SW480 (cell line): ENCODE results near the gene TRPM8.
A peak's percentile ranks its signal among the peaks of the same experiment; 100 is the strongest.

ENCODE experiments used
- DNase-seq: peaks from one replicate; pipeline ENCODE4 v3.0.0-alpha.2; 2016; ENCODE audit warnings: low spot score

TRPM8 gene

GRCh38 chr2:233976087-233976486 is 58.9 kb downstream of the TRPM8 start:
- DNase-seq, result no peak

- DNase-seq, result peak; percentile 69
Measured at GRCh38 chr2:233976690-233977294, 59.6 kb downstream of the TRPM8 start.

DNA sequence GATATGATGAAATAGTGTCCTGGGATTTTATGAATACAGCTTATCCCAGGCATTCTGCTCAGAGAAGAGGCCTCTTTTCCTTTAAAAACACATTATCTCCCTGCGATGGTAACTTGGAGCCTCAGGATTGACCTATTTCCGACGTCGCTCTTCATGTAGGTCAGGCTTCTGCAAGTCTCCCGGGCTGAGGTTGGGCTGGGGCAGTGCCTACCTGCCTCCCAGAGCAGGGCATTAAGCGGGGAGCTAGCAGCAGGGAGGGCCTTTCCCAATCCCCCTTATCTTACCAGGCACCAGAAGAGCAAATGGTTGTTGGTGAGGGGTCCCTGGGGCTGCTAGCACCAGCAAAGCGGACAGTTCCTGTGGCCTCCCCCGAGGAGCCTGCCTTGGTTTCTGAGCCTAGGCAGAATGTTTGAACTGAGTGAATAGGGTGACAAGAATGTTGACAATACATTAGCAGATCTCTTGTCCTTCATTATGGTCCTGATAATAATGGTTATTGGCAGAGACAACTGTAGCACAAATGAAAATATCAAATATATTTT is 60.2 kb downstream of the TRPM8 start:
- DNase-seq, result no peak

DNA sequence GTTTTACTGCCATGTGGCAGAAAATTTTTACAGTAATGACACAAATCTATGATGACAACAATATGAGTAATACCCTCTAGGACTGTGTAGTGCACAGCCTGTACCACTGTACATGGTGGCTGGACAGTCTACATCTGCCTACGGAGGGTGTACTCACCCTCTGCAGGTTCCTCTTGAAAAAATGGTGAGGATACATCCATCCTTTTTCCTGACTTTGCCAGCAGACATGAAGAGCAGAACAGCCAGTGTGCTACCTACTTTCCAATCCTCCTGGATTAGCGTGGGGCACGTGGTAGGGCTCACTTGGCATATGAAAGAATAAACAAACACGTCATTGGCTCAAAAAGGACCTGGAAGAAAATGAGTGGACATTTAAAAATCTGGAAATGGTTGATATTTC is 62.6 kb downstream of the TRPM8 start:
- no peak for DNase-seq

- DNase-seq, result no peak
Measured at GRCh38 chr2:233980955-233981561, 63.9 kb downstream of the TRPM8 start.

DNA sequence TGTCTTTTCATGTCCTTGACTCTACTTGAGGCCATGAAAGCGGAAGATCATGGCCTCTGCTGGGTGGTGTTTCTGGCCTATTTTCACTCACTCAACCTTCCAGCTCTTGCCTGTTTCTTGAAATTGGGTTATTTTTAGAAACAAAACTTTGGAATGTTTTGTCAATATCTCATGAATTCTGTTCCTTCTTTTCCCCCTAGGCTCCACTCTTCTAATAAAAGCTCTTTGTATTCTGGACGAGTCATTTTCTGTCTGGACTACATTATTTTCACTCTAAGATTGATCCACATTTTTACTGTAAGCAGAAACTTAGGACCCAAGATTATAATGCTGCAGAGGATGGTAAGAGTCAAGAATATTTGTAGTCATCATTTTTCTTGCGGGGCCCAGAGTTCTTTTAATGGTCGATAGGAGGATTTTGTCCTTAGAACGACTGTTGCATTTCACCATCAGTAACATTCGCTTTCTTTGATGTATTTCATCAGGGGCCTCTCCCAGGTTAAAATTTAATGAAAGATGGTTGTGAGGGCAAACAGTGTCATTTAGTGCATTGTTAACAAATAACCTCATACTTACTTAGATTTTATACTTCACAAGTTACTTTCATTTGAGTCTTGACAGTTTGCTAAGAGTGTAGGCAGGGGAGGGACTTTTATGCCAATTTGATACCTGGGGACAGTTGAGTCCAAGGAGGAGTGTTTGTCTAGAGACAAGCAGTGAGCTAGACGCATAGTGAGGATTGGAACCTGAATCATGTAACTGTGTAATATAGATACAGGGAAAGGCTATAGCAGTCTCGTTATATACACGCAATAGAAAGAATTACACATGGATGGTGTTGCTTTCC is 64.6 kb downstream of the TRPM8 start:
- peak; percentile 70 for DNase-seq

DNA sequence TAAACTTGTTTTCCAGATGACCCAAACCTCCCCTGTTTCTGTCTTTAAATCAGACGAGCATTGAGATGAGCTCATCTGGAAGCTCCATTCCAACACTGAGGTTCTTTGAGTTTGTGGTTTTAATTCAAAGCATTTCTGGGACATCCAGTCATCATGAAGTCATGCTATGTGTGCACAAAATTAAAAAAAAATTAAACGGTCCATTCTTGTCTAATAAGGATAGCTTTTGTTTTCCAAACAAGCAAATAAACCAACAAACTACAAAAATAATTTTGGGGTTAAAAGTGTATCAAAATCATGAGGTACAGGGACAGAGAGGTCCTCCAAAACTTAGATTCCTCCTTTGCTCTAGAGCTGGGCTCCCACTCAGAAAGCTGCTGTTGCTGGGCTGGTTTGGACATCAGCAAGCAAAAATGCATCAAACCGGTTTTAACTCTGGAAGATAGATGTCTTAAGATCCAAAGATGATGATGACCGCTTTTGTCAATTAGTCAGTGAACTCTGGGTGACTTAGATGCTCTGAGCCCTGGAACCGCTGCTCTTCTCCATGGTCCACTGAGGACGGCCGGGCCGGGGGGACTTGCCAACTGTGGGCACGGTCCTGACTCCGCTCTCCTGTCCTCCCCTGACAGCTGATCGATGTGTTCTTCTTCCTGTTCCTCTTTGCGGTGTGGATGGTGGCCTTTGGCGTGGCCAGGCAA is 65.4 kb downstream of the TRPM8 start:
- peak; percentile 82 for DNase-seq

- no peak for DNase-seq
Measured at GRCh38 chr2:233983445-233983844, 66.3 kb downstream of the TRPM8 start.

- DNase-seq, result no peak
Measured at GRCh38 chr2:233988581-233988980, 71.4 kb downstream of the TRPM8 start.

DNA sequence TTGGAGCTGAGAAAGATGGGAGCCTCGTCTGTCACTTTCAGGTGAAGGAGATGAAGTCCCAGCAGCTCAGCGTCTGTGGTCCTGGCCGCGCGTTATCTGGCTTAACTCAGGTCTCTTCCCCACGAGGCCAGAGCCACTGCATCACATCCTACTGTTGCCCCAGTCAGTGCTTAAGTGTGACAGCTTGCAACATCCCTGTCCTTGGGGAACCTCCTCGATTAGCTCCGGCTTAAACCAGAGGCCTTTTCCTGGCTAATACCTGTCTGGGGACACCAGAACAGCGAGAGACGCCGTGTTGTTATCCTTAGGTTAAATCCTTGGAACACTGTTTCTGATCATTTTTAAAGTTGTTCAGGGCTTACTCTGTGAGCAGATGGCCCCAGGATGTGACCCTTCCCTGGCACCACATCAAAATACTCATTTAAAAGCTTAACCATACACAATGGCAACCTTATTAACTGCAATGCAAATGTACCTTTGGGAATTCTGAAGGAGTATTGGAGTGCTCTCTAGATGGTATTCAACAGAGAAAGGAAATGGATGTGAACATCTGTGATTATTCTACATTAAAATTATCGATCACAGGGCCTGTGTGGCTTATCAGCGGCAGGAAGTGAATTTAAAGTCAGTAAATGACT is 72.2 kb downstream of the TRPM8 start:
- no peak for DNase-seq

DNA sequence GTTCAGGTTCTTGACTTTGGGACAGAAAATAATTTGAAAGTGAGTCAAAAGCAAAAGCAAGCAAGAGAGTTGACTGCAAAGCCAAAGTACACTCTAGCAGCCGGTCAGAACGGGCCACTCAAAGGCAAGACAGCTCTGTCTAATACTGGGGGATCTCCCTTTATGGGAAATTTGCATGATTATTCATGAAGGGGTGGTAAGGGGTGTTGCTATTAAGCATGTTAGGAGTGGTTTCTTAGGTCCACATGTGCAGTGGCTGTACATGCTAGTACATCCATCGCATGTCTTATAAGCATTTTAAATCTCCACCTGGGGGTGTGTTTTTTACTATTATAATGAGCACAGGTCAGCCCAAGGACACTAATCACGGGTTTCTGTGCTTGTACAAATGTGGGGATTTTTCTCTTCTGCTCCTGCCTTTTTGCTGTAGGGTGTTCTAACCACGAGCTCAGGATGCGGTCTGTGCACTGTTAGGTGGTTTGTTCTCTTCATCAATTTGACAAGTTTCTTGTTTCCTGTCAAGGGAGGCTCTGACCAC is 73.2 kb downstream of the TRPM8 start:
- DNase-seq, result no peak

DNA sequence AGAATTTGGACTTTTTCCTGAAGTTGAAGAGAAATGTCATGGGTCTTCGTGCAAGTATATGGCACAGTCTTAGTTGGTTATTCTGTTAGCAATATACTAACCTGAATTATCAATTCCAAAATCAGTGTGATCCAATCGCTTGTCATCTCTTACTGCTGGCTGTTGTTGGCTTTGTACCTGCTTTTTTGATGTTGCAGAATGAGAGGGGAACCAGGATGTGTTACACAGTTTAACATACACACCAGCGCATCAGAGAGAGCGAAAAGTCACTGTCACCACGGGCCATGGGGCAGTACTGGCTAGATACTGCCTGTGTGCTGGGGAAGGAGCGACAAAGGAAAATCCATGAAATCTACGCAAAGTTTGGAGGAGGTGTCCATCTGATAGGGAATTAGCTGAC is 74.0 kb downstream of the TRPM8 start:
- DNase-seq, result no peak

- DNase-seq, result no peak
Measured at GRCh38 chr2:233992513-233993217, 75.5 kb downstream of the TRPM8 start.

GRCh38 chr2:233993461-233993860 is 76.3 kb downstream of the TRPM8 start:
- no peak for DNase-seq

GRCh38 chr2:233994151-233994550 is 77.0 kb downstream of the TRPM8 start:
- no peak for DNase-seq

DNA sequence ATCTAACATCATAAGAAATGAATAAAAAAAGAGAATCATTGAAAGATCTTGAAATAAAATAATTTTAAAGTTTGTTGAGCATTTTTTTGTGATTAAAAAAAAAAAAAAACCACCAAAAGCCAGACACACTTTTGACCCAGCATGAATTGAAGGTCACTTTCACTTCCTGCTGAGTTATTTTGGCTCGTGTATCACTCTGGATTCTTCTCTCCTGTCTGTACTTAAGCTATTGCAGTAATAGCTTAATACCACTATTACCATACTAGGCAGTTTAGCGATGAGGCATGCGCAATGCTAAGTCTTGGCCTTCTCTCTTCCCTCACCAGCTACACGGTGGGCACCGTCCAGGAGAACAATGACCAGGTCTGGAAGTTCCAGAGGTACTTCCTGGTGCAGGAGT is 78.8 kb downstream of the TRPM8 start:
- DNase-seq, result no peak

DNA sequence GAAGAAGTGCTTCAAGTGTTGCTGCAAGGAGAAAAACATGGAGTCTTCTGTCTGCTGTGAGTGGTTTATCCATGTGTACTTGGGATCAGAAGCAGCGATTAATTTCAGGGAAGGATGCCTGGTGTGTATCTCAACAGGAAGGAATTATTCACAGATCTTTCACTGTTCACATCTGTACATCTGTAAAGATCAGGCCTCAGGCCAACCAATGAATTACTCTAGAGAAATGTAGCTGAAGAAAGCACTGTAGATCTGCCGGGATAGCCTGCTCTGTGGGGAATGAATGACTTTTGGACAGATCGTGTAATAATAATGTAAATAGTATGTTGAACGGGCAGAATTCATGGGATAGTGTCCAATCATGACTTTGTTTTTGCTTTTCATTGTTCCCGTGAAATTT is 79.3 kb downstream of the TRPM8 start:
- DNase-seq, result no peak

GRCh38 chr2:233997707-233998106 is 80.5 kb downstream of the TRPM8 start:
- no peak for DNase-seq

DNA sequence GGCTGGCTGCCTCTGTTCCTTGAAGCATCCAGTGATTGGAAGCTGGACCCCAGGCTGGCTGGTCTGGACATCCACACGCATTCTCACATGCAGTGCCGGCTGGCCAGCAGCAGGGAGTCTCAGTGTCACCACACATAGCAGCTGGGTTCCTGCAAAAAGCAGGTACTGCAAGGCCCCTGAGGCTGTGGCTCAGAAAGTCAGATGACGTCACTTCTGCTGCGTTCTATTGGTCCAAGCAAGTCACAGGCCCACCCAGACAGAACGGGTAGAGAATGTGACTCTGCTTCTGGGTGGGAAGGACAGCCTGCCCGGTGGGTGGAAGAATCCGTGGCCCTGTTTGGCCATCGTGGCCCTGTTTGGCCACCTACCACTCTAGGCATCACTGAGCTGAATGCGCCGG is 82.0 kb downstream of the TRPM8 start:
- DNase-seq, result no peak

- no peak for DNase-seq
Measured at GRCh38 chr2:234001380-234002160, 84.4 kb downstream of the TRPM8 start.
